AG04449 (cell line): ENCODE data around the gene LRIT1.

Source experiments
- CTCF ChIA-PET: fragments of 350-600 bp; formaldehyde crosslinking; extraction: SDS; loops from one replicate; lab custom pipeline; 2021; ENCODE audit warnings: antibody characterized with exemption; lab: Yijun Ruan, JAX
- POLR2A ChIA-PET: fragments of 400-600, 350-600 bp; formaldehyde crosslinking; extraction: SDS; loops from one replicate; lab custom pipeline; 2020; ENCODE audit warnings: antibody characterized with exemption, inconsistent platforms; lab: Yijun Ruan, JAX
- DNase-seq: peaks from one replicate; pipeline ENCODE4 v3.0.0-alpha.2; 2010; ENCODE audit warnings: low read depth, low spot score
- H3K4me3 ChIP-seq: 2 replicates; pipeline ENCODE4 v1.5.1; 2011; ENCODE audit warnings: low read depth, mild to moderate bottlenecking, control low read depth, low read length
- CTCF ChIP-seq: IDR thresholded peaks from one replicate; pipeline ENCODE4 v1.5.1; 2011; ENCODE audit warnings: mild to moderate bottlenecking, moderate library complexity, low read length, control low read depth, inconsistent platforms; ENCODE audit not compliant: insufficient read depth; ENCODE audit errors: missing control alignments

Gene LRIT1

GRCh38 chr10:84234479-84234878 is 6.9 kb downstream of the LRIT1 start:
- no peak for TF ChIP-seq CTCF
- CTCF ChIA-PET = no interaction called here
- H3K4me3 ChIP-seq = no peak overlapping the region
- no peak for DNase-seq
- POLR2A ChIA-PET = no interaction called here

DNA sequence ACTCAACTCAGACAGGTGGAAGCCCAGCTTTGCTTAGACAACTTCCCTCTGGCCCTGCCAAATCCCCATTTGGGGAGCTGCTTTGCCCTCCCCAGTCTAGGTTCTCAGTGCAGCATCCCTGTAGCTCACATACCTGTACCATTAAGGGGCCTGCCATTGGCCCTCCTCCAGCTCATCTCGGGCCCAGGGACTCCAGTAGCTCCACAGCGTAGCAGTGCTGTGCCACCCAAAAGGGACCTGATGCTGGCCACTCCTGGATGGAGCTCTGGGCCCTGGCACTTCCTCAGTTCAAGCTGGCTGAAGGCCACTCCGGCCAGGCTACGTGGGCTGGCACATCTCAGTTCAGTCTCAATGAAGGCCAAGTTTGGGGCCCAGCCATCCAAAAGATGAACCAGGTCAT is 7.4 kb downstream of the LRIT1 start:
- TF ChIP-seq CTCF = no peak
- CTCF ChIA-PET = no interaction called here
- POLR2A ChIA-PET = no interaction called here
- no peak overlapping the region for H3K4me3 ChIP-seq
- DNase-seq = no peak

DNA sequence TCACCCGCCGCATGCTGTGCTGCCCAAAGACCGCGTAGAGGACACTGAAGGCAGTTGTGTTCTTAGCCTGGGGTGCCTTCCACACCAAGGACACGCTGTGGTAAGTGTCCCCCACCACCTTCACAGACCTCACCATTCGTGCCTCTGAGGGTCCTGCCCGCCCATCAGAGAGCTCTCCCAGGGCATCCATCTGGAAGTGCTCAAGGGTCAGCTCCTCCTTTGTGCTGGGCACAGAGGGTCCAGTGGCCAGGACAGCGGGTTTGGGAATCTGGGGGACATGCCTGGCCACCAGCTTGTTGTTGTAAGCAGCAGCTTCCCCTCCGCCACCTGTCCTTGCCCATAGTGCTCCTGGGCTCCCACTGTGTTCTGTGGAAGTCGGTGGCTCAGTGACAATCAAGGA is 9.0 kb downstream of the LRIT1 start:
- H3K4me3 ChIP-seq = no peak overlapping the region
- ChIA-PET POLR2A (no interaction called here), CTCF (no interaction called here)
- no peak for DNase-seq
- TF ChIP-seq CTCF = no peak

- POLR2A ChIA-PET = no interaction called here
Measured at GRCh38 chr10:84230359-84230758, 11.0 kb downstream of the LRIT1 start.

GRCh38 chr10:84227810-84228209 is 13.5 kb downstream of the LRIT1 start:
- ChIA-PET CTCF (no interaction called here), POLR2A (no interaction called here)
- H3K4me3 ChIP-seq = no peak overlapping the region
- TF ChIP-seq CTCF = no peak
- no peak for DNase-seq

More at GRCh38 chr10:84230359-84230758, 11.0 kb downstream of the LRIT1 start:
- no peak for DNase-seq
- TF ChIP-seq CTCF = no peak
- CTCF ChIA-PET = no interaction called here
- H3K4me3 ChIP-seq = no peak overlapping the region

GRCh38 chr10:84226616-84227015 is 14.7 kb downstream of the LRIT1 start:
- TF ChIP-seq CTCF = no peak
- no peak for DNase-seq
- no peak overlapping the region for H3K4me3 ChIP-seq
- CTCF ChIA-PET = no interaction called here
- POLR2A ChIA-PET = no interaction called here
